Measurements from ENCODE around the gene PNPLA3. TPM values are rescaled to one million over a fixed set of nuclear protein-coding genes. Genes with fewer than 3 reads are reported as not detected.

Gene PNPLA3
- total and polyA plus RNA-seq, 2 of the 4 experiments (the other 2 are of a cell fraction): 3.6 to 7.5 TPM

DNA sequence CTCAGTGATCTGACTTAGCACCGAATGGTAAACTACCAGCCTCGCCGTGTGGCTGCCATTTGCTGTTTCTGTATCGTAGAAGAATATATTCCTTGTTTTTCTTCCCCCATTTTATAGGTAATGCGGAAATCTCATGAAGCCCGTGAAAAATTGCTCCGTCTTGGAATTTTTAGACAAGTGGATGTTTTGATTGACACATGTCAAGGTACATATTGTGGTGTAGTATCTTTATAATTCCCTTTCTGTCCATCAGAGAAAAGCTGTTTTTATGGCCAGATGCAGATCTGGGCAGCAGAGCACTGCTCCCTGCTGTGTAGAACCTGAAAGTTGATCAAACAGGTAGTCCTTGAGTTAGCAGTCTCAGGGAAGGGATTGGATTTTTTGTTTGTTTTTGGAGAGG is 45.0 kb downstream of the PNPLA3 start:
- Histone ChIP-seq H2BK15ac (ENCODE audit: low read depth, low read length) (no peak overlapping the region), H3K9me3 (ENCODE audit: control insufficient read depth, insufficient read depth, low read length) (no peaks in the 10 kb centered on the region), H2BK5ac (ENCODE audit: low read depth, low read length, poor library complexity, severe bottlenecking) (no peak overlapping the region), H3K9me1 (ENCODE audit: insufficient read depth, low read length) (no peaks in the 10 kb centered on the region), H3K79me1 (ENCODE audit: low read depth in 1 of 2, low read length in 2 of 2) (peaks cover 5 to 7% of the 10 kb centered on the region in 2 experiments), H3K27ac (ENCODE audit: insufficient read depth, low read length) (no peak overlapping the region), H3K4me2 (ENCODE audit: low read depth, low read length) (no peak overlapping the region), H3K14ac (replicated peaks; ENCODE audit: low read depth, low read length) (no peak overlapping the region), H3K56ac (ENCODE audit: extremely low read depth, insufficient read depth, low read length) (no peak overlapping the region), H3K36me3 (ENCODE audit: control insufficient read depth, insufficient read depth, low read length) (peaks cover 69% of the 10 kb centered on the region), H4K8ac (ENCODE audit: low read depth in 2 of 2, low read length in 2 of 2) (no peak overlapping the region), H2BK20ac (ENCODE audit: low read depth, low read length) (no peak overlapping the region), H2BK120ac (ENCODE audit: low read depth, low read length) (no peak overlapping the region), H3K23ac (ENCODE audit: low read depth, low read length) (no peak overlapping the region), H3K9ac (ENCODE audit: low read depth, low read length) (no peak overlapping the region), H4K91ac (ENCODE audit: insufficient read depth, low read depth, low read length) (no peak overlapping the region), H3K4me3 (ENCODE audit: insufficient read depth, low read depth, low read length) (no peak overlapping the region), H2AK5ac (ENCODE audit: low read depth, low read length) (no peak overlapping the region), H3K4ac (ENCODE audit: low read depth, low read length) (no peak overlapping the region), H3K27me3 (ENCODE audit: control insufficient read depth, insufficient read depth, low read length) (no peaks in the 10 kb centered on the region), H4K5ac (ENCODE audit: low read depth, low read length) (no peak overlapping the region), H4K20me1 (ENCODE audit: insufficient read depth, low read length) (no peaks in the 10 kb centered on the region; the same call in none of the 2 replicates), H3K18ac (ENCODE audit: low read depth, low read length) (no peak overlapping the region), H3K4me1 (ENCODE audit: control insufficient read depth, insufficient read depth, low read length) (no peaks in the 10 kb centered on the region), H2AFZ (replicated peaks; ENCODE audit: low read length, poor library complexity) (no peak overlapping the region), H2AK9ac (replicated peaks; ENCODE audit: low read depth, low read length, poor library complexity) (no peak overlapping the region)
- no TSS peak for BruUV-seq (replicated peaks)
- TF ChIP-seq SMC3 (IDR thresholded peaks at IDR 0.05; ENCODE audit: low read depth, low read length) (no peak), CEBPB (IDR thresholded peaks at IDR 0.05; ENCODE audit: low read depth, low read length) (no peak), CTCF (conservative IDR thresholded peaks at IDR 0.05; ENCODE audit: low read depth, low read length) (no peak), RCOR1 (IDR thresholded peaks at IDR 0.05; ENCODE audit: insufficient replicate concordance, low read length) (no peak), NFE2L2 (IDR thresholded peaks at IDR 0.05; ENCODE audit: low read depth, low read length) (no peak), USF2 (IDR thresholded peaks at IDR 0.05; ENCODE audit: low read depth, low read length) (no peak), MXI1 (IDR thresholded peaks at IDR 0.05; ENCODE audit: borderline replicate concordance, low read depth, low read length) (no peak), BHLHE40 (IDR thresholded peaks at IDR 0.05; ENCODE audit: low read depth, low read length) (no peak), RAD21 (IDR thresholded peaks at IDR 0.05; ENCODE audit: low read length) (no peak), FOS (IDR thresholded peaks at IDR 0.05; ENCODE audit: low read depth, low read length) (no peak), MAZ (IDR thresholded peaks at IDR 0.05; ENCODE audit: borderline replicate concordance, low read depth, low read length) (no peak), CHD1 (IDR thresholded peaks at IDR 0.05; ENCODE audit: low read depth, low read length) (no peak), RFX5 (IDR thresholded peaks at IDR 0.05; ENCODE audit: low read depth, low read length) (no peak), MAFK (IDR thresholded peaks at IDR 0.05; ENCODE audit: low read depth, low read length) (no peak), POLR2A (IDR thresholded peaks at IDR 0.05; ENCODE audit: low read depth, low read length) (no peak)
- TF ChIP-seq, protein P1, sequence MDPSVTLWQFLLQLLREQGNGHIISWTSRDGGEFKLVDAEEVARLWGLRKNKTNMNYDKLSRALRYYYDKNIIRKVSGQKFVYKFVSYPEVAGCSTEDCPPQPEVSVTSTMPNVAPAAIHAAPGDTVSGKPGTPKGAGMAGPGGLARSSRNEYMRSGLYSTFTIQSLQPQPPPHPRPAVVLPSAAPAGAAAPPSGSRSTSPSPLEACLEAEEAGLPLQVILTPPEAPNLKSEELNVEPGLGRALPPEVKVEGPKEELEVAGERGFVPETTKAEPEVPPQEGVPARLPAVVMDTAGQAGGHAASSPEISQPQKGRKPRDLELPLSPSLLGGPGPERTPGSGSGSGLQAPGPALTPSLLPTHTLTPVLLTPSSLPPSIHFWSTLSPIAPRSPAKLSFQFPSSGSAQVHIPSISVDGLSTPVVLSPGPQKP (IDR thresholded peaks at IDR 0.05; ENCODE audit: borderline replicate concordance, low read depth, low read length): no peak
- in situ Hi-C loops (cut with MboI; ENCODE audit: low sequenced_read_pairs) (no loop called here), dilution Hi-C loops (cut with HindIII; ENCODE audit: low sequenced_read_pairs, unreplicated experiment) (no loop called here), intact Hi-C loops (cut with micrococcal nuclease) (no loop called here)
- POLR2A ChIA-PET (ENCODE audit: unreplicated experiment): interaction anchor here (0.7 kb wide), 1 partner anchor 68 kb away, joined by 15 read pairs; no protein-coding TSS in a partner anchor
- ATAC-seq (ENCODE audit: low read depth): no peak
- no peak for DNase-seq
- WGBS, 2 experiments (ENCODE audit: extremely low coverage in 2 of 2, insufficient read length in 1 of 2): no CpG with 5 or more reads among the region's 7 CpGs
- CTCF ChIA-PET: no interaction called here
